ENCODE results near the gene CDC42EP1.

DNA sequence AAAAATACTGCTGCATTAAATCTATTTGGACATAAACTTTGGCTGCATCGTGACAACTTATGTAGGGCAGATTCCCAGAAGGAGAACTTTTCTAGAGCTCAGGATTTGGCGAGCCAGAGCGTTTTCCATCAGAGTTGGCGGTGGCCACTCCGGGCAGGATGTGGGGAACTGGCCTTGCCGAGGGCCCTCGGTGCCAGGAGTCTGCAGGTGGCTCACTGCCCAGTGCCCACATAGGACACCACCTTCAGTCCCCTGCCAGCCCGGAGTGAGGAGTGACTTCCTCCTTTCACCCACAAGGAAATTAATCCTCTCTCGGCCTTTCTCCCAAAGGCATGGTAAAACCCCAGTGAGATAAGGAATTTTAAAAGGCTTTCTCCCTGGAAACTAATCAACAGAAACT, 21.2 kb downstream of the CDC42EP1 start:
- TF ChIP-seq, protein P1, sequence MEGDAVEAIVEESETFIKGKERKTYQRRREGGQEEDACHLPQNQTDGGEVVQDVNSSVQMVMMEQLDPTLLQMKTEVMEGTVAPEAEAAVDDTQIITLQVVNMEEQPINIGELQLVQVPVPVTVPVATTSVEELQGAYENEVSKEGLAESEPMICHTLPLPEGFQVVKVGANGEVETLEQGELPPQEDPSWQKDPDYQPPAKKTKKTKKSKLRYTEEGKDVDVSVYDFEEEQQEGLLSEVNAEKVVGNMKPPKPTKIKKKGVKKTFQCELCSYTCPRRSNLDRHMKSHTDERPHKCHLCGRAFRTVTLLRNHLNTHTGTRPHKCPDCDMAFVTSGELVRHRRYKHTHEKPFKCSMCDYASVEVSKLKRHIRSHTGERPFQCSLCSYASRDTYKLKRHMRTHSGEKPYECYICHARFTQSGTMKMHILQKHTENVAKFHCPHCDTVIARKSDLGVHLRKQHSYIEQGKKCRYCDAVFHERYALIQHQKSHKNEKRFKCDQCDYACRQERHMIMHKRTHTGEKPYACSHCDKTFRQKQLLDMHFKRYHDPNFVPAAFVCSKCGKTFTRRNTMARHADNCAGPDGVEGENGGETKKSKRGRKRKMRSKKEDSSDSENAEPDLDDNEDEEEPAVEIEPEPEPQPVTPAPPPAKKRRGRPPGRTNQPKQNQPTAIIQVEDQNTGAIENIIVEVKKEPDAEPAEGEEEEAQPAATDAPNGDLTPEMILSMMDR (IDR thresholded peaks at IDR 0.05): no peak
- TF ChIP-seq, protein P2, sequence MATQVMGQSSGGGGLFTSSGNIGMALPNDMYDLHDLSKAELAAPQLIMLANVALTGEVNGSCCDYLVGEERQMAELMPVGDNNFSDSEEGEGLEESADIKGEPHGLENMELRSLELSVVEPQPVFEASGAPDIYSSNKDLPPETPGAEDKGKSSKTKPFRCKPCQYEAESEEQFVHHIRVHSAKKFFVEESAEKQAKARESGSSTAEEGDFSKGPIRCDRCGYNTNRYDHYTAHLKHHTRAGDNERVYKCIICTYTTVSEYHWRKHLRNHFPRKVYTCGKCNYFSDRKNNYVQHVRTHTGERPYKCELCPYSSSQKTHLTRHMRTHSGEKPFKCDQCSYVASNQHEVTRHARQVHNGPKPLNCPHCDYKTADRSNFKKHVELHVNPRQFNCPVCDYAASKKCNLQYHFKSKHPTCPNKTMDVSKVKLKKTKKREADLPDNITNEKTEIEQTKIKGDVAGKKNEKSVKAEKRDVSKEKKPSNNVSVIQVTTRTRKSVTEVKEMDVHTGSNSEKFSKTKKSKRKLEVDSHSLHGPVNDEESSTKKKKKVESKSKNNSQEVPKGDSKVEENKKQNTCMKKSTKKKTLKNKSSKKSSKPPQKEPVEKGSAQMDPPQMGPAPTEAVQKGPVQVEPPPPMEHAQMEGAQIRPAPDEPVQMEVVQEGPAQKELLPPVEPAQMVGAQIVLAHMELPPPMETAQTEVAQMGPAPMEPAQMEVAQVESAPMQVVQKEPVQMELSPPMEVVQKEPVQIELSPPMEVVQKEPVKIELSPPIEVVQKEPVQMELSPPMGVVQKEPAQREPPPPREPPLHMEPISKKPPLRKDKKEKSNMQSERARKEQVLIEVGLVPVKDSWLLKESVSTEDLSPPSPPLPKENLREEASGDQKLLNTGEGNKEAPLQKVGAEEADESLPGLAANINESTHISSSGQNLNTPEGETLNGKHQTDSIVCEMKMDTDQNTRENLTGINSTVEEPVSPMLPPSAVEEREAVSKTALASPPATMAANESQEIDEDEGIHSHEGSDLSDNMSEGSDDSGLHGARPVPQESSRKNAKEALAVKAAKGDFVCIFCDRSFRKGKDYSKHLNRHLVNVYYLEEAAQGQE (IDR thresholded peaks at IDR 0.05; ENCODE audit: insufficient read depth in 1 of 2, low read depth in 2 of 2, low read length in 1 of 2): no peak
- TF ChIP-seq POLR2AphosphoS5 (IDR thresholded peaks at IDR 0.05; ENCODE audit: low read depth, low read length): no peak
- TF ChIP-seq TCF7L2 (IDR thresholded peaks at IDR 0.05; ENCODE audit: low read depth, low read length): no peak
- no peak for TF ChIP-seq SIN3A (IDR thresholded peaks at IDR 0.05; ENCODE audit: borderline replicate concordance, insufficient read depth, low read depth, low read length)
